HEK293 (cell line): ENCODE measurements around the gene ACACB.

Experiments
- CTCF ChIA-PET: fragments of 350-600 bp; formaldehyde crosslinking; extraction: SDS; loops from one replicate; lab custom pipeline; 2021; ENCODE audit warnings: antibody characterized with exemption; lab: Yijun Ruan, JAX
- POLR2A ChIA-PET: fragments of 300-600 bp; formaldehyde crosslinking; extraction: SDS; loops from one replicate; lab custom pipeline; 2020; ENCODE audit warnings: antibody characterized with exemption, inconsistent platforms; lab: Yijun Ruan, JAX
- H3K27ac ChIP-seq: fragments of 200-500 bp; sonication (Bioruptor generic); 2 replicates; pipeline ENCODE4 v1.5.1; 2014; ENCODE audit warnings: low read depth, low read length, control low read depth, inconsistent platforms; ENCODE audit errors: extremely low read depth
- H3K36me3 ChIP-seq, 2 experiments: fragments of 200-500 bp in 1 of 2; sonication (Bioruptor generic) in 1 of 2; 1 replicate in 1 of 2; 2 replicates in 1 of 2; pipeline ENCODE4 v1.5.1; 2014 to 2017; ENCODE audit warnings: inconsistent platforms in 2 of 2, low read length in 2 of 2; ENCODE audit not compliant: control insufficient read depth in 2 of 2, insufficient read depth in 1 of 2
- H3K4me1 ChIP-seq: fragments of 200-500 bp; sonication (Bioruptor generic); 2 replicates; pipeline ENCODE4 v1.5.1; 2014; ENCODE audit warnings: mild to moderate bottlenecking, low read length, inconsistent platforms; ENCODE audit not compliant: control insufficient read depth, insufficient read depth
- H3K4me3 ChIP-seq: 2 replicates; pipeline ENCODE4 v1.5.1; 2011; ENCODE audit warnings: low read depth, mild to moderate bottlenecking, control low read depth, low read length, moderate library complexity
- H3K9me3 ChIP-seq: fragments of 200-500 bp; sonication (Bioruptor generic); 2 replicates; pipeline ENCODE4 v1.5.1; 2014; ENCODE audit warnings: low read depth, low read length, inconsistent platforms; ENCODE audit not compliant: control insufficient read depth, insufficient read depth
- GFI1B ChIP-seq: fragments of 450-650 bp; formaldehyde crosslinking; IDR thresholded peaks from 2 replicates; pipeline ENCODE4 v1.5.1; 2016; ENCODE audit warnings: missing biosample characterization, missing genetic modification characterization
- HOXA7 ChIP-seq: sonication (generic); formaldehyde crosslinking; IDR thresholded peaks from 2 replicates; pipeline ENCODE4 v1.8.1; 2022; ENCODE audit warnings: missing genetic modification reagents, borderline replicate concordance
- KLF1 ChIP-seq: fragments of 450-650 bp; formaldehyde crosslinking; IDR thresholded peaks from 2 replicates; pipeline ENCODE4 v1.5.1; 2016; ENCODE audit warnings: missing biosample characterization, missing genetic modification characterization
- KLF16 ChIP-seq: fragments of 450-650 bp; formaldehyde crosslinking; IDR thresholded peaks from 2 replicates; pipeline ENCODE4 v1.5.1; 2017; ENCODE audit warnings: missing biosample characterization, missing genetic modification characterization
- MZF1 ChIP-seq: fragments of 450-650 bp; formaldehyde crosslinking; IDR thresholded peaks from 2 replicates; pipeline ENCODE4 v1.5.1; 2017; ENCODE audit warnings: missing biosample characterization, missing genetic modification characterization, borderline replicate concordance
- PRDM2 ChIP-seq: fragments of 450-650 bp; formaldehyde crosslinking; IDR thresholded peaks from 2 replicates; pipeline ENCODE4 v1.5.1; 2016; ENCODE audit warnings: missing biosample characterization, missing genetic modification characterization, borderline replicate concordance
- ZBTB17 ChIP-seq: fragments of 450-650 bp; formaldehyde crosslinking; IDR thresholded peaks from 2 replicates; pipeline ENCODE4 v1.5.1; 2016; ENCODE audit warnings: missing biosample characterization, missing genetic modification characterization
- ZBTB20 ChIP-seq: fragments of 450-650 bp; formaldehyde crosslinking; IDR thresholded peaks from 2 replicates; pipeline ENCODE4 v1.5.1; 2016; ENCODE audit warnings: missing biosample characterization, missing genetic modification characterization
- ZBTB44 ChIP-seq: fragments of 450-650 bp; IDR thresholded peaks from 2 replicates; pipeline ENCODE4 v1.5.1; 2018; ENCODE audit warnings: missing biosample characterization, mild to moderate bottlenecking, missing genetic modification characterization
- ZBTB49 ChIP-seq: fragments of 450-650 bp; formaldehyde crosslinking; IDR thresholded peaks from 2 replicates; pipeline ENCODE4 v1.5.1; 2016; ENCODE audit warnings: missing biosample characterization, missing genetic modification characterization, low read depth
- ZFP37 ChIP-seq: fragments of 450-650 bp; formaldehyde crosslinking; IDR thresholded peaks from 2 replicates; pipeline ENCODE4 v1.5.1; 2016; ENCODE audit warnings: missing biosample characterization, missing genetic modification characterization
- ZNF274 ChIP-seq, 2 experiments: fragments of 200-500 bp in 1 of 2; fragments of 450-650 bp in 1 of 2; sonication (Bioruptor generic) in 1 of 2; formaldehyde crosslinking in 1 of 2; IDR thresholded peaks; 2 replicates each; pipeline versions ENCODE4 v1.5.1 to v1.6.1; 2014 to 2016; ENCODE audit warnings: borderline replicate concordance in 1 of 2, inconsistent platforms in 1 of 2, low read length in 1 of 2, missing biosample characterization in 1 of 2, missing genetic modification characterization in 1 of 2
- ZNF692 ChIP-seq: fragments of 450-650 bp; formaldehyde crosslinking; IDR thresholded peaks from 2 replicates; pipeline ENCODE4 v1.5.1; 2016; ENCODE audit warnings: missing biosample characterization, missing genetic modification characterization
- ZNF747 ChIP-seq: fragments of 450-650 bp; formaldehyde crosslinking; IDR thresholded peaks from 2 replicates; pipeline ENCODE4 v1.5.1; 2016; ENCODE audit warnings: missing biosample characterization, missing genetic modification characterization
- ZNF837 ChIP-seq: fragments of 450-650 bp; formaldehyde crosslinking; IDR thresholded peaks from 2 replicates; pipeline ENCODE4 v1.5.1; 2016; ENCODE audit warnings: missing biosample characterization, missing genetic modification characterization
- ZSCAN23 ChIP-seq: fragments of 450-650 bp; formaldehyde crosslinking; IDR thresholded peaks from 2 replicates; pipeline ENCODE4 v1.5.1; 2016; ENCODE audit warnings: missing biosample characterization, missing genetic modification characterization

Gene ACACB

GRCh38 chr12:109289004-109289403, 172.6 kb downstream of the ACACB start:
- H3K36me3 ChIP-seq = peaks cover 0 to 6% of the 10 kb centered on the region in 2 experiments; a peak in 2 of 3 replicates
- H3K27ac ChIP-seq = no peak overlapping the region
- H3K9me3 ChIP-seq = no peaks in the 10 kb centered on the region
- CTCF ChIA-PET = interaction anchor here (0.7 kb wide), 1 partner anchor 17 kb away, joined by 3 read pairs; no protein-coding TSS in a partner anchor
- POLR2A ChIA-PET = no interaction called here
- H3K4me1 ChIP-seq = no peaks in the 10 kb centered on the region
- TF ChIP-seq ZNF837 (tag by site-specific recombination) = no peak
- TF ChIP-seq ZSCAN23 (tag by site-specific recombination) = no peak
- TF ChIP-seq ZBTB17 (tag by site-specific recombination) = no peak
- TF ChIP-seq ZBTB44 (tag by site-specific recombination) = no peak
- TF ChIP-seq ZBTB20 (tag by site-specific recombination) = no peak
- no peak for TF ChIP-seq KLF16 (tag by site-specific recombination)
- no peak for TF ChIP-seq ZNF692 (tag by site-specific recombination)
- no peak for TF ChIP-seq PRDM2 (tag by site-specific recombination)
- no peak for TF ChIP-seq HOXA7 (CRISPR knock-in tag)
- no peak for TF ChIP-seq MZF1 (tag by site-specific recombination)
- no peak for TF ChIP-seq GFI1B (tag by site-specific recombination)
- TF ChIP-seq ZBTB49 (tag by site-specific recombination) = no peak
- no peak for TF ChIP-seq KLF1
- no peak for TF ChIP-seq ZNF274 (IDR thresholded peaks at IDR 0.05; ENCODE audit: low read length)
- TF ChIP-seq ZNF274 (tag by site-specific recombination; IDR thresholded peaks at IDR 0.05; ENCODE audit: borderline replicate concordance) = no peak
- TF ChIP-seq ZFP37 (tag by site-specific recombination) = no peak
- TF ChIP-seq ZNF747 (tag by site-specific recombination) = no peak
- no peak overlapping the region for H3K4me3 ChIP-seq
